ENCODE measurements around the gene CTSW.
A peak's percentile ranks its signal among the peaks of the same experiment; 100 is the strongest.

Gene CTSW

DNA sequence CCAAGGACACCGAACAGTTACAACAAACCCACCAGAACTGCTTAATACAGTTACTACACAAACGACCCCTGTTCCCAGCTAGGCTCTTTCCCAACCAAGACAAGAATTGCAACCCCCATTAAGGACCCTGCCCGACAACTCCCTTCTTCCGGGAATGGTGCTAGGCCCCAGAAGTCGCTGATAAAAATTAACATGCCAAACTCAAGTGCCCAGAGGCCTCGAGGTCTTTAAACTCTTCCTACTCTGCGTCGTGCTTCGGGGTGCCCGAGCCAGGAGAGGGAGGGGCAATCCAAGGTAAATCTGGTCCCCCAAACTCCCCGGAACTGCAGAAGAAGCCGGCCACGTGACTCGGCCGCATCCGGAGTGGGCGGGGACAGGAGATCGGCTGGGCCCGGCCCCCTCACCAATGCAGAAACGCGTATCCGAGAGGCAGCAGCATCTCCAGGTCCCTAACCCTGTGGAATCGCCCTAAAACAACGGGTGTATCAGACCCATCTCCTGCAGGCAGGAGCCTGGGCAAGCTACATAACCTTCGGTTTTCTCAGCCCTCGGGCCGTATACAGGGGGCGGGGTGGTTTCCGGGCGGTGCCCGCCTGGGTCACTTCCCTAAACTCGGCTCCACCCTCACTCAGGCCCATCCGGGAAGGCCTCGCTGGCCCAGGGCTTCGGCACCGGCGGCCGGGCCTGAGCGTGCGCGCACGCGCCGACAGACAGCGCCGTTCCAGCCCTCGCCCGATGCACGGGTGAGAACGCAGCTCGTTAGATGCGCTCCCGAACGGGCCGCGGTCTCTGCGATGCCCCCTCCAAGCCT lies 22.7 kb upstream of the CTSW start:
- DNase-seq = peak; percentile 80 to 87

- peak; percentile 37 to 67 for DNase-seq
Measured at GRCh38 chr11:65857500-65857852, 22.2 kb upstream of the CTSW start.

GRCh38 chr11:65857853-65858680 lies 21.6 kb upstream of the CTSW start, which contains the start of gene CFL1:
Gene CFL1 (minus strand): TSS chr11:65858180. CDS start chr11:65858099, 81 bp downstream.
- peak; percentile 97 to 98 for DNase-seq

GRCh38 chr11:65858681-65859087 lies 21.0 kb upstream of the CTSW start:
- DNase-seq = peak in 1 of 2 donors; percentile 38

DNA sequence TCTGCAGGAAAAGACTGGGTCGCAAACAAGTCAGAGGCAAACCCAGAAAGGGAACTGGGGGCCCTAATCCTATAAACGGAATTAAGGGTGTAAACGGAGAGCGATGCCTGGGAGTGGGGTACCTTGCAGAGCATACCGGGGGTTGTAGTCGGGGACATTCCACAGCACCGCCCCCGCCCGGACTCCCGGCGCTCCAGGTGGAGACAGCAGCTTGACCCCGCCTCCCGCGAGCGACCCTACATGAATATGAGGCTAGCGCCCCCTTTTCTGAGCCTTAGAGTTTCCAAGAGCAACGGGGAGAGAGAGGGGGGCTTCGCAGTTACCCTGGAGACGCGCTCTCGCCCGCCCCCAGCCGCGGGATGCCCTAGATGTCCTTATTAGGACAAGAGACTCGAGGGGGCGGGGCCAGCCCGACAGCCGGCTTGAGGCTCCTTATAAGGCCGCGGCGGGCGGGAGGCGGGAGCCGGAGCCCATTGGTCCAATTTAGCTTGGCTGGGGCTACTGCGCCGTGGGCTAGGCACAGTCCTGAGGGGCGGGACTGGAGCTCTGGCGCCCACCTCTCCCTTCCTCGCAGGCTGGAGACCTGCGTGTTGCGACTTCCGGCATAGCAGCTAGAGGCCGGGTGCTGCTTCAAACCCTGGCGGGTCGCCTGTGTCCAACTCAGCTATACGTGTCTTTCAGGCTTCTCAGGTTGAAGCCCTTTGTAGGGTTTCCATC lies 20.4 kb upstream of the CTSW start:
- peak; percentile 97 to 98 for DNase-seq

GRCh38 chr11:65859812-65860277 lies 19.8 kb upstream of the CTSW start:
- DNase-seq = no peak

DNA sequence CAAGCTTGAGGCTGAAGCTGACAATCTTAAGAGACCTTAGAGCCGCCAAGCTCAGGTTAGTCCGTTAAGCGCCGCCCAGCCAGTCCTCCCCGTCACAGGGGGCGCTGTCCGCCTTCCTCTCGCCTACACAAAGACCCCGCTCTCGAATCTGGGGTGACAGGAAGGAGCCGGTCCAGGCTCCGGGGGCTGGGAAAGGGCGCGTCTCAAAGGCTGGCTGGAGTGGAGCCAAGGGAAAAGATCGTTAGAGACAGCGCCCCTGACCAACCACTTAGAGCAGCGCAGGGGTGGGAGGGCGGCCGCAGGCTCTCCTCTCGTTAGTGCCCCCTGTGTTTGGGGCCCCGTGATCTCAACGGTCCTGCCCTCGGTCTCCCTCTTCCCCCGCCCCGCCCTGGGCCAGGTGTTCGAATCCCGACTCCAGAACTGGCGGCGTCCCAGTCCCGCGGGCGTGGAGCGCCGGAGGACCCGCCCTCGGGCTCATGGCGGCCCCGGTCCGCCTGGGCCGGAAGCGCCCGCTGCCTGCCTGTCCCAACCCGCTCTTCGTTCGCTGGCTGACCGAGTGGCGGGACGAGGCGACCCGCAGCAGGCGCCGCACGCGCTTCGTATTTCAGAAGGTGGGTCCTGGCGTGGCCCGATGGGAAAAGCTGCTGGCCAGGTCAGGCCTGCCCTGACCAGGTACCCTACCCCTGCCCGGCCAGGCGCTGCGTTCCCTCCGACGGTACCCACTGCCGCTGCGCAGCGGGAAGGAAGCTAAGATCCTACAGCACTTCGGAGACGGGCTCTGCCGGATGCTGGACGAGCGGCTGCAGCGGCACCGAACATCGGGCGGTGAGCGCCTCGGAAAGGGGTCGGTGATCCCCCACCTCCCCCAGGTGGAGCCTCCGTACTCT lies 19.1 kb upstream of the CTSW start, which contains the start of gene MUS81:
Gene MUS81 (plus strand): TSS at position 156 of the 887 bp plus-strand sequence. CDS start 321 bp downstream, at position 477.
- peak; percentile 94 to 97 for DNase-seq

DNA sequence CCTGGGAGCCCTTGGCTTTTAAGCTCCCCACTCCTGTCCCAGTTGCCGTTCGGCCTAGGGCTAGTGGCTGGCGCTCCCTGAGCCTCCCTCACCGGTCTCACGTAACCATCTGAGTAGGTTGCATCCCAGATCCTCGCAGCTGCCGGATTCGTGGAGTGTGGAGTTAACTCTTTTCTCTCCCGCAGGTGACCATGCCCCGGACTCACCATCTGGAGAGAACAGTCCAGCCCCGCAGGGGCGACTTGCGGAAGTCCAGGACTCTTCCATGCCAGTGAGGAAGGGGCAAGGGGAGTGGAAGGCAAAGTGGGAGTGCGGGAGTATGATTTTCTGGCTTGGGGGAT lies 18.5 kb upstream of the CTSW start:
- no peak for DNase-seq

DNA sequence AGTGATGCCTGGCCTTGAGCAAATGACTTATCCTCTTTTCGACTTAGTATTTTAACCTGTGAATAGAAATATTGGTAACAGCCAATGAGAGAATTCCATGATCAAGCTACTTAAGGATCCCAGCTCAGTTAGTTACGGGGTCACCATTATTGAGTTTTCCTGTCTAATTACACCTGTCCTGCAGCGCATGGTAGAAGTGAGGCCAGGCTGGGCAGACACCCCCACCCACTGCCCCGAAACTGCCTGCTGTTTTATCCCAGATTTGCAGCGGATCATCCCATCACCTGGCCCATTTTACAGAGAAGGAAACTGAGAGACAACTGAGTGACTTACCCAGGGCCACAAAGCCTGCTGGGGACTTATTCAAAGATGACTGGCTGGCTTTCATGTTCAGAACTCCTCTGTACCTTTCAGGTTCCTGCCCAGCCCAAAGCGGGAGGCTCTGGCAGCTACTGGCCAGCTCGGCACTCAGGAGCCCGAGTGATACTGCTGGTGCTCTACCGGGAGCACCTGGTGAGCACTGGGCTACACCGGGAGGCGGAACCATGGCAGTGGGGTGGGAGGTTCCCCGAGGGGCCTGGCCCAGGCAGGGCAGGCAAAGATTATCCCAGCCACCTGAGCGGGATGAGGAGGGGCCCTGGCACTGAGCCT lies 18.0 kb upstream of the CTSW start:
- DNase-seq = no peak

DNA sequence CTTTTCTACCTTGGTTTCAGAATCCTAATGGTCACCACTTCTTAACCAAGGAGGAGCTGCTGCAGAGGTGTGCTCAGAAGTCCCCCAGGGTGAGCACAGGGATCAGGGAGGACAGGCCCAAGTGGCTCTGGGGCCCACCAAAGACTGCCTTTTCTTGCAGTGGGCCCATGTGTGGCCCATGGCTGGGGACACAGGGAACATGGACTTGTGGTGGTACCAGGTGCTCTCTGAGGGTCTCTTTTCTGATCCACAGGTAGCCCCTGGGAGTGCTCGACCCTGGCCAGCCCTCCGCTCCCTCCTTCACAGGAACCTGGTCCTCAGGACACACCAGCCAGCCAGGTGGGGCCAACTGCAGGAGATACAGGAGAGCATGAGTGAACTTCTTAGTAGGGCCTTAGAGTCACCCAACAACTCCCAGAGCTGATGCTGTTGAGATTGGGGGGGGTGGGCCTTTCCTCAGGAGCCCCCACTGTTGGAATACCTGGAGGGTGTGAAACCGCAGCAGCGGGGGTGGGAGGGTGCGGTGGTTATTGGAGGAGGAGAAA lies 17.4 kb upstream of the CTSW start:
- no peak for DNase-seq

- DNase-seq = no peak
Measured at GRCh38 chr11:65862941-65863888, 16.4 kb upstream of the CTSW start.

- DNase-seq = no peak
Measured at GRCh38 chr11:65863889-65864705, 15.5 kb upstream of the CTSW start.

DNA sequence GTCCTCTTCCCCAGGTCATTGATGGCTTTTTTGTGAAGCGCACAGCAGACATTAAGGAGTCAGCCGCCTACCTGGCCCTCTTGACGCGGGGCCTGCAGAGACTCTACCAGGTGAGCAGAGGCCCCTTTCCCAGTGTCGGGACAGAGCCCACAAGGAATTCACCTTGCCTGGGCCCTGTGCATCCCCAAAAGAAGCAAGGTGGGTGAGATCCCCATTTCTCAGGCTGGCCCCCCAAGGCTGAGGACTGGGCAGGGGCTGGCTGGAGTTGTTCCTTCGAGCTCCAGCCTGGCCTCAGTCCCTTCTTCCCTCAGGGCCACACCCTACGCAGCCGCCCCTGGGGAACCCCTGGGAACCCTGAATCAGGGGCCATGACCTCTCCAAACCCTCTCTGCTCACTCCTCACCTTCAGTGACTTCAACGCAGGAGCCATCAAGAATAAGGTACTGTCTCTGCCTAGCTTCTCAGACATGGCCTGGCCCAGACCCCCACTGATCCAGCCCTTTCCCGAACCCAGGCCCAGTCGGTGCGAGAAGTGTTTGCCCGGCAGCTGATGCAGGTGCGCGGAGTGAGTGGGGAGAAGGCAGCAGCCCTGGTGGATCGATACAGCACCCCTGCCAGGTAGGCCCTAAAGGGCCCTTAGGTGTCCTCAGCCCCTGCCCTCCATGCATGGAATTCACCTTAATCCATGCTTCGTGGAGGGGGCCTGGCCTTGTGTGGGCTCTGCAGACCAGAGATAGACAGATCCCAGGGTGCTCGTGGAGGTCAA lies 14.7 kb upstream of the CTSW start:
- DNase-seq = no peak

DNA sequence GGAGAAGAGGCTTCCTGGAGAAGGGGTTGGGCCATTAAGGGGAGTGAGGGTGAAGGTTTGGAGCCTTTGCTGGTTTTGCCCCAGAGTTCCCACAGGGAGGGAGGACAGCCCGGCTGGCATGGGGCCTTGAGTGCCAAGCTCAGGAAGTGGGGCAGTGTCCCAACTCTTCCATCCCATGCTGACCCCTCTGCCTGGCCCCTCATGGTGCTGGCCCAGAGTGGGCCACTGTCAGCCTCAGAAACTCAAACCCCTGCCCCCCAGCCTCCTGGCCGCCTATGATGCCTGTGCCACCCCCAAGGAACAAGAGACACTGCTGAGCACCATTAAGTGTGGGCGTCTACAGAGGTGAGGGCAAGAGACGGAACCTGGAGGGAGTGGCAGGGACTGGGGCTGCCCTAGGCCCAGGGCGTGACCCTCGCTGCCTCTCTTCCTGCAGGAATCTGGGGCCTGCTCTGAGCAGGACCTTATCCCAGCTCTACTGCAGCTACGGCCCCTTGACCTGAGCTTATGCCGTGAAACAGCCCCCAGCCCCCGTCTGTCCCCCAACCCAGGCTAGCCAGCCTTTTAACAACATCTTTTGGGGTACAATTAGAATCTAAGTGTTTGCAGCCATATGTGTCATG lies 14.0 kb upstream of the CTSW start:
- DNase-seq = no peak

DNA sequence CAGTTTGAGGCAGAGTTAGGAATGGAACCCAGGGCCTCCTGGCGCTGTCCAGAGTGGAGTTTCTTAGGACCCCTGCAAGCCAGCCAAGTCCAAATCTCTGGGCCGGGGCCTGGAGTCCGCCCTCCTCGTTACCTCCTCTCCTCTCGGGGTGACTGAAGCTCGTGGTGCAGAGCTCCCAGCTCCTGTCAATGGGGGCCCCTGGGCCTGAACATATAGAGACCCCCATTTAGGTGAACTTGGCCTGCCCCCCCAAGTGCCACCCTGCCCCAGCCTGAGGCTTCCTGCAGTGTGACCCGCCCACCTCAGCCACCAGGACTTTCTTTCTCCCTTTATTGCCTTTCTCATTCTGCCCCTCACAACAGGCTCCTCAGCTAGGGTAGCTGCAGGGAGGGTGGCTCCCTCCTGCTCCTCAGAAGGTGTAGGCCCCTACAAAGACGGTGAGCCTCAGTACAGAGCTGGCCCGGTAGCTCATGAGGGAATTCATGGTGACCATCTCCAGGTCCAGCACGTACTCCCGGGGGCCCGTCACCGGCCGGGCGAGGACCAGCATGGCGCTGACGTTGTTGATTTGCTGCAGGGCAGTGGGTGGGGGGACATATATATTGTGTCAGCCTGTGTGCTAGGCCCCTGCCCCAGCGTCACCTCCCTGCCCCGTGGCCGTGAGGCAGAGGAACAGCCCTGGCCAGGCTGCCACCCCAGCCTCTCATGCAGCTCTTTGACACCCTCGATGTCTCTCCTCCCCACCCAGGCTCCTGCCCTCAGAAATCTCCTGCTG lies 12.9 kb upstream of the CTSW start:
- DNase-seq = no peak

DNA sequence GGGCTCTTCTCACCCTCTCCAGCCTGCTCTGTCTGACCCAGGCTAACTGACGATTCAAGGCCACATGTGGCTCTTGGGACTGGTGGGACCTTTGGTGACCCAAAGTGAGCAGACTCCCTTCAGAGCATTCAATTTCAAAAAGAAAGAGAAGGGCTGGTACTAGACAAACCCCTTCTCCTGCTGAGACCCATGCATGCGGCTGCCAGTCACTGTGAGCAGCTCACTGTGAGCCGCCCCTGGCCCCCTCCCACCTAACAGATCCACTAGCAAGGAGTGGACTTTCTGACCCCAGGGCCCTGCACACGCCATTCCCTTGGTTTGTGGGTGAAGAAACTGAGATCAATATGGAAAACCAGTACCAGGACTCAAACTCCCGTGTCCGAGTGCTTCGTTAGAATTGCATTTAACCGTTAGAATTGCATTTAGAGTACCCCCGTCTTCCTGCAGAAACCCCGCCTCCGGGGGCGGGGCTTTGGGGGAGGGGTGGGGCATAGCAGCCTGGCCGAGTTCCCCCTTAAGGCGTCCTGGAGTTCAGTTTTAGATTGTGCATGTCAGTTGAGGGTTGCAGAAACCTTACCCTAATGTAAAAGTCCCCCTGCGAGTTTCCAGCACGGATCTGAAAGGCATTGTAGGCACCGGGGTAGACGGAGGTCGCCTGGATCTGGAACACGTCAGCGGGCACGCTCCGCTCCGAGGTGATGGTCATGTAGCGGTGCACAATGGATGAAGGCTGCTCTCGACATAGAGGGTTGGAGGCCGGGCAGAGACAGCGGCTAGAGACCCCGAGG lies 12.2 kb upstream of the CTSW start:
- DNase-seq = no peak

Data from CD4-positive, alpha-beta T cell treated with Interferon alpha-2 for 1 hour (primary cell).